ENCODE measurements around the gene COX7B.
"Not testable (repeated sequence)": the region's sequence is repeated elsewhere in the genome, so short reads cannot be mapped to it uniquely, and the experiment has no call there.

COX7B gene

GRCh38 chrX:77899081-77899828, at the start of gene COX7B:
COX7B (plus strand) TSS chrX:77899468; CDS start chrX:77899554, 86 bp downstream.
- peak; percentile 31 to 56 for DNase-seq (ENCODE audit: low read depth in 2 of 2)

- no peak for DNase-seq (ENCODE audit: low read depth in 2 of 2)
Measured at GRCh38 chrX:77875372-77875771, 23.9 kb upstream of the COX7B start.

DNA sequence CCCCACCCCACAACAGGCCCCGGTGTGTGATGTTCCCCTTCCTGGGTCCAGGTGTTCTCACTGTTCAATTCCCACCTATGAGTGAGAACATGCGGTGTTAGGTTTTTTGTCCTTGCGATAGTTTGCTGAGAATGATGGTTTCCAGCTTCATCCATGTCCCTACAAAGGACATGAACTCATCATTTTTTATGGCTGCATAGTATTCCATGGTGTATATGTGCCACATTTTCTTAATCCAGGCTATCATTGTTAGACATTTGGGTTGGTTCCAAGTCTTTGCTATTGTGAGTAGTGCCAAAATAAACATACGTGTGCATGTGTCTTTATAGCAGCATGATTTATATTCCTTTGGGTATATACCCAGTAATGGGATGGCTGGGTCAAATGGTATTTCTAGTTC, 17.9 kb upstream of the COX7B start:
- not testable (repeated sequence) for DNase-seq (ENCODE audit: low read depth in 2 of 2)

DNA sequence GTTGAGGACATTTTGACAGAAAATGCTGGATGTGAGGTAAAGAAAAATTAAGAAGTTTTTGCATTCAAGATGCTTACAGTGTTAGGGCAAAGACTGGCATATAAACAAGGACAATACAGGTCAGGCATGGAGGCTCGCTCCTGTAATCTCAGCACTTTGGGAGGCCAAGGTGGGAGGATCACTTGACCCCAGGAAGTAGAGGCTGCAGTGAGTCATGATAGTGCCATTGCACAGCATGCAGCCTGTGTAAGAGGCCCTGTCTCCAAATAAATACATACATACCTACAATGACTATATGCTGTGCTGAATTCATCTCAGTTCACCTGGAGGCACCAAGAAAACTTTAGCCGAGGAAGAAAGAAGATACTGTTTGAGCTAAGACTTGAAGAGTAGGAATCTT, 6.4 kb upstream of the COX7B start:
- no peak for DNase-seq (ENCODE audit: low read depth in 2 of 2)

- no peak for DNase-seq (ENCODE audit: low read depth in 2 of 2)
Measured at GRCh38 chrX:77893713-77894112, 5.6 kb upstream of the COX7B start.

- peak; percentile 86 to 88 for DNase-seq (ENCODE audit: low read depth in 2 of 2)
Measured at GRCh38 chrX:77894921-77895886, 4.1 kb upstream of the COX7B start, which contains the start of gene MAGT1. MAGT1 (minus strand) TSS chrX:77895435; CDS start chrX:77895410, 25 bp downstream.

DNA sequence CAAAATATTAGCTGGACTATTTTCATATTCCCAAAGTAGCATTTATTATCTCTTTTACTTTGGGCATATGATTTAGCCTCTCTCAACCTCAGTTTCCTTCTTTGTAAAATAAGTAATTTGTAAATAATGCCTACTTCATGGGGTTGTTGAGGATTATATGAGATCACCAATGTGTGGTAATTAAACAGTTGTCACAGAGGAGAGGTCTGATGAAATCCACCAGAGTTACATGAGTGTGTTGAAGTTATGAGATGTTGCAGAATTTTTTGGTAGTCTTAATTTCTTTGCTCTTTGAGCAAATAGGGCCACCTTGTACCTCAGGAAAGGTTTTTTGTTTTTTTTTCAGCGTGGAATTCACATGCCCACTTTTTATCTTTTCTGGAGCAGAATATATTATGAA, 1.4 kb downstream of the COX7B start:
- DNase-seq (ENCODE audit: low read depth in 2 of 2), result no peak

DNA sequence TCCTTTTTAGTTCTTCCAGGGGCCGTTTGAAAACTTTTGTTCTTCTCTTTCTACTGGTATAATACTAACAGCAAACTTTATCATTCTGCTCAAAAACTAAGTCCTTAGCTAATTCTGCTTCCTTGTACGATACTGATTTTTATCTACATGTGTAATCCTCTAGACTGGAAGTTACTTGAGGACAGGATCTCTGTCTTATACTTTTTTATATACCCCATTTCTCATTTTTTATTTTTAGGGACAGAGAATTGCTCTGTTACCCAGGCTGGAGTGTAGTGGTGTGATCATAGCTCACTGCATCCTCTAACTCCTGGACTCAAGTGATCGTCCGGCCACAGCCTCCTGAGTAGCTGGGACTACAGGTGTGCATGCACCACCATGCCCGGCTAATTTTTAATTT, 2.2 kb downstream of the COX7B start:
- DNase-seq (ENCODE audit: low read depth in 2 of 2), result no peak

DNA sequence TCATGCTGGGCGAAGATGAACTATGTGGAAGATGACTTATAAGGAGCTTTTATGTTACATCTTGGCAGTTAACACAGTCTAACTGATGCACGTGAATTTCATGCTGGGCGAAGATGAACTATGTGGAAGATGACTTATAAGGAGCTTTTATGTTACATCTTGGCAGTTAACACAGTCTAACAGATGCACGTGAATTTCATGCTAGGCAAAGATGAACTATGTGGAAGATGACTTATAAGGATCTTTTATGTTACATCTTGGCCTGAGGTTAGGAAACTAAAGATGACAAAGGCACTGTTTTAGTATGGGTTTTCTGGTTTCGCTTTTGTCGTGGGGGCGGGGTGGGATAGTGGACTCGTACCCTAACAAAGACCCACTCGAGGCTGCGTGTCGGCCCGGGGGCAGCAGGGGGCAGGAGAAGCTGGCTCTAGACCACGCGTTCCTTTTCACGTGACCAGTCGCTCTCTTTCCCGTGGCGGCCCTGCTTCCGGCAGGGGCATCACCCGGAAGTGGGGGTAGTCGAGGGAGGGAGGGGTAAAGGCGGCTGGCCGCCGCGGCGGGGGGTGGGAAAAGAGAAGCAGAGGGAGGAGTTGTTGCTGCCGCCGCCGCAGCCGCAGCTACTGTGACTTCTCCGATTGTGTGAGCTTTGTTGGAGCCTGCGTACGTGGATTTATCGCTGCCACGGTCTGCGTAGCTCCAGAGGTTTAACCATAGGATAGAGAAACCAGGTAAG, 11.0 kb downstream of the COX7B start, which contains the start of gene ATP7A:
Gene ATP7A (plus strand): TSS at position 586 of the 733 bp plus-strand sequence. CDS start 60,949 bp downstream, outside the sequence.
- DNase-seq (ENCODE audit: low read depth in 2 of 2), result peak; percentile 88 to 91

- DNase-seq (ENCODE audit: low read depth in 2 of 2), result no peak
Measured at GRCh38 chrX:77917294-77917933, 18.1 kb downstream of the COX7B start.

- no peak for DNase-seq (ENCODE audit: low read depth in 2 of 2)
Measured at GRCh38 chrX:77918568-77918967, 19.3 kb downstream of the COX7B start.

GRCh38 chrX:77919370-77919769, 20.1 kb downstream of the COX7B start:
- not testable (repeated sequence) for DNase-seq (ENCODE audit: low read depth in 2 of 2)

DNA sequence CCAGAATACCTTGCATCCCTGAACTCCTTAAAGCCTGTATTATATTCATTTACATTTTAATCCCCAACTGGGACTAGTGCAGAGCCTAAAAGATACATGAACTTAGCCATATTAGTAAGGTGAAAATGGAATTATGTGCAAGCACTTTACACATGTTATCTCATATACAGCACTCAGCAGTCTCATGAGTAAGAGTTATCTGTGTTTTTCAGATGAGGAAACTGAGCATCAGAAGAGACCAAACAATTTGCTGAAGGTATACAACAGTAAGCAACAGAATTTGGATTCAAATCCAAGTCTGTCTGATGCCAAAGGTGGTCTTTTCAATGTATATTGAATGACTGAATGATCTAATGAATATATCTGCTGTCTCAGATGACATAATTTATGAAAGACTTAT, 23.5 kb downstream of the COX7B start:
- DNase-seq (ENCODE audit: low read depth in 2 of 2), result no peak

GRCh38 chrX:77924320-77924859, 25.1 kb downstream of the COX7B start:
- no peak for DNase-seq (ENCODE audit: low read depth in 2 of 2)

- no peak for DNase-seq (ENCODE audit: low read depth in 2 of 2)
Measured at GRCh38 chrX:77925764-77926163, 26.5 kb downstream of the COX7B start.

- no peak for DNase-seq (ENCODE audit: low read depth in 2 of 2)
Measured at GRCh38 chrX:77930581-77930980, 31.3 kb downstream of the COX7B start.

- DNase-seq (ENCODE audit: low read depth in 2 of 2), result no peak
Measured at GRCh38 chrX:77935886-77936285, 36.6 kb downstream of the COX7B start.

GRCh38 chrX:77936299-77936698, 37.0 kb downstream of the COX7B start:
- DNase-seq (ENCODE audit: low read depth in 2 of 2), result no peak

GRCh38 chrX:77937291-77937690, 38.0 kb downstream of the COX7B start:
- no peak for DNase-seq (ENCODE audit: low read depth in 2 of 2)

GRCh38 chrX:77938083-77938680, 38.9 kb downstream of the COX7B start:
- no peak for DNase-seq (ENCODE audit: low read depth in 2 of 2)

DNA sequence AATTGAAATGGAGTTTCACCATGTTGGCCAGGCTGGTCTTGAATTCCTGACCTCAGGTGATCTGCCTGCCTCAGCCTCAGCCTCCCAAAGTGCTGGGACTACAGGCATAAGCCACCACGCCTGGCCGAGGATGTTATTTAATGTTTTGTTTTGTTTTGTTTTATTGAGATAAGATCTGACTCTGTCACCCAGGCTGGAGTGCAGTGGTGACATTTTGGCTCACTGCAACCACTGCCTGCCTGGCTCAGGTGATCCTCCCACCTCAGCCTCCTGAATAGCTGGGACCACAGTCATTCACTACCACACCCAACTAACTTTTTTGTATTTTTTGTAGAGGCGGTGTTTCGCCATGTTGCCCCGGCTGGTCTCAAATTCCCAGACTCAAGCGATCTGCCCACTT, 45.8 kb downstream of the COX7B start:
- DNase-seq (ENCODE audit: low read depth in 2 of 2), result not testable (repeated sequence)

Data from stimulated activated CD8-positive, alpha-beta memory T cell treated with anti-CD3 and anti-CD28 coated beads, Interleukin-7, amount 100 ng/mL, for 4 hours (primary cell).